ENCODE measurements around the gene EFNA3.

Gene EFNA3

DNA sequence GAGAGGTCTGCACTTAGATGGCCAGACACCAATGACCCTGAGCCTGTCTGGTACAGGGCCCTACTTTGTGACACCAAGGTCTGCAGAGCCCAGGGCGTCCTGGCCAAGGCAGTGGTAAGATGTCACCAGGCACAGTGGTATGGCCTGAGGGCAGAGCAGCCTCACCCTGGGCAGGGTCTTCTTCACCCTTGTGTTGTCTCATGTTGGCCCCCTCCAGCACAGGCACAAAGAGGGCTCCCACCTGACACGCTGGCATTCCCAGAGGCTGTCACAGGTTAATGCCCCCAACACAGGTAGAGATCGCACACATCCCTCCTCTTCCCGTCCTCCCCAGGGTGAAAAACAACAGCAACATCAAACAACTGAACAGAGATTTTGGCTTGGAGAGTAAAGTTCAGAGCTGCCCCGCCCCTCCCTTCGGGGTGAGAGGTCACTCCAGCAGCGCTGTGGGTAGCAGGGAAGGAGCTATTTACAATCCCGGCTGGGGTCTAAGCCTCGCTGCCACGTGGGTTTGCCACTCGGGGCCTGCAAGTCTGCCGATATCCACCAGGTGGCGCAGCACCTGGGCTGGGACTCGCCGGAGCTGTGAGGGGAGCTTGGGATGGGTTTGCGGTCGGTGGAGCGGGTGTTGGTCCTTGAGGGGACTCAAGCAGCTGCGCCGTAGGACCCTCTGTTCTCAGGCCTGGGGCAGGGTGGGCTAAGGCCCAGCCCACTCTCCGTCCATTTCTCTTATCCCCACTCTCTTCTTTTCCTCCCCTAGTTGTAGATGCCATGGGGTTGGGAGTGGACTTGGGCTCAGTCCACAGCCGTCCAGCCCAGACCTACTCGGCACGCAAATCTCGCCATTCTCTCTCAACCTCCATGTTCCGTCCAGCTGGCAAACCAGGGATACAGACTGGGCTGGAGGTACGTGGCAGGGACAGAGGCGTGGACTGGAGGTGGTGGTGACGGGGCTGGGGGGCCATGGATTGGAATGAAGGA, 12.7 kb downstream of the EFNA3 start:
- TF ChIP-seq GATA2 (IDR thresholded peaks at IDR 0.05; ENCODE audit: low read depth, low read length): no peak
- no peak for TF ChIP-seq GATA3 (IDR thresholded peaks at IDR 0.05; ENCODE audit: low read depth, low read length)

DNA sequence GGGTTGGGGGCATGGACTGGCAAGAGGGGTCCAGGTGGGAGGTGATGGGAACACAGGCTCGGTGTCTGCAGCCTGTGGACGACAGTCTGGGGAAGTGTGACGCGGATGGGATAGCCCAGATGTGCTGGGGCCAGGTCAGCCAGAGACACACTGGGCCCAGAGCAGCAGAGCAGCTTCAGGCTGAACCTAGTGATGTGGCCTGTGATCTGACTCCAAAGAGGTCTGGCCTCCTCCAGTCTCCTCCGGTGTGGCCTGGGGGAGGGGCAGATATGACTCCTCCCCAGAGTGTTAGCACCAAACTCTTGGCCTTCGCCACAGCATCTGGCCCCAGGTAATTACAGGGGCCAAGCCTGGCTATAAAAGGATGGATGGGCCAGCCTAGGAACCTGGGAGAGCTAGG, 13.5 kb downstream of the EFNA3 start:
- no peak for TF ChIP-seq GATA2 (IDR thresholded peaks at IDR 0.05; ENCODE audit: low read depth, low read length)
- TF ChIP-seq GATA3 (IDR thresholded peaks at IDR 0.05; ENCODE audit: low read depth, low read length): no peak

DNA sequence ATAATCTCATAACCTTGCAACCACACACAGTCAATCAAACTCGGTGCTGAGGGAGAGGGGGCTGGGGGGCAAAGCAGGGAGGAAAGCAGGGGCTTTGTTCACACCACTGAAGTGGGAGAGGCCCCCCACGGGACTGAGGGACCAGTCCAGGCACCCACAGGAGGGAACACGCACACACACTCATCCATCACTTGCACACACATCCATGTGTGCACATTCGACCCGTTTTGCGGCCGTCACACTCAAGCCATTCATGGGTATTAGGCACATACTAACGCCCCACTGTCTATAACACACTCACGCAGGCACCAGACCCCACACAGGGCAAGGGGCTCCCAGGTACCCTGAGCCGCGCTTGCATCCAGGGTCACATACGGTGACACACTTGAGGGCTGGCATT, 14.0 kb downstream of the EFNA3 start:
- TF ChIP-seq GATA2 (IDR thresholded peaks at IDR 0.05; ENCODE audit: low read depth, low read length): no peak
- TF ChIP-seq GATA3 (IDR thresholded peaks at IDR 0.05; ENCODE audit: low read depth, low read length): no peak

DNA sequence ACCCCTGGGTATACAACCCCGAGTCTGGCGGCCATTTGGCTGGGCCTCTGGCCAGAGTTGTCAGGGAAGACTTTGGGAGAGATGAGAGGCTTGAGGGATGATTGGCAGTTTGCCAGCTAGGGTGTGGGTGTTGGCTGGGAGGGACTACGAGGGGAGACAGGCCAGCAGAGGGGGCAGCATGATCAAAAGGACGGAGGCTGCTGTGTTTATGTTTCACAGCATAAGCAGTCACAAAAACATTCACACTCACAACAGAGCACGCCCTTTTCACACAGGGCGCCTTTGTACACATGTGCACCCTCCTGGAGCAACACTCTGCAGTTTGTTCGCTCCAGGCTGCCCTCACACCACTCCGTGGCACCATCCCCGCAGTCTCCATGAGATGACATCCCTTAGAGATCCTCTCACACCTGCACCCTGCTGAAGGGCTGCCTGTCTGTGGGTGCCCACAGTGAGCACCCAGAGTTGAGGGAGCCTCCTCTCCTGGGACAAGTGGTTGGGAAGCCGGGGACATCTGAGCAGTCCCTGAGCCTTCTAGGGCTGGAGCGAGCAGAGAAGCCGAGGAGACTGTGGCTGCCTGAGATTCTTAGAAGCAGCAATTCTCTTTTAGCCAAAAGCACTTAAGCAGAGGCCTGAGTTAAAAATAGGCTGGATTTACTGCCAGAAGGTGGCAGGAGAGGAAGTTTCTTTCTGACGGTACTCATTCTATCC, 15.4 kb downstream of the EFNA3 start:
- no peak for TF ChIP-seq GATA3 (IDR thresholded peaks at IDR 0.05; ENCODE audit: low read depth, low read length)
- no peak for TF ChIP-seq GATA2 (IDR thresholded peaks at IDR 0.05; ENCODE audit: low read depth, low read length)

DNA sequence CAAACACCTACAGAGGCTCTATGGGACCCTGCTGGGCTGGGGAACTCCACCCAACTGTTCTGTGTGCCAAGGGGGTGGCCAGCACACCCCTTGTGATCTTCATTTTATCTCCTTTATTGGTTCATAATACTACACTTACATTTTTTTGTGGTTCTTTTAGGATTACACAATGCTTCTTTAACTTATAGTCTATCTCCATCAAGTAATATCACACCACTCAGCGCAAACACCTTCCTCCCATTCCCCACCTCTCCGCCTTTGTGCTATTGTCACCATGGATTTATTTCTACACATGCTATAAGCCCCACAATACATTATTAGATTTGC, 15.9 kb downstream of the EFNA3 start:
- TF ChIP-seq GATA3 (IDR thresholded peaks at IDR 0.05; ENCODE audit: low read depth, low read length) (no peak), GATA2 (IDR thresholded peaks at IDR 0.05; ENCODE audit: low read depth, low read length) (no peak)

DNA sequence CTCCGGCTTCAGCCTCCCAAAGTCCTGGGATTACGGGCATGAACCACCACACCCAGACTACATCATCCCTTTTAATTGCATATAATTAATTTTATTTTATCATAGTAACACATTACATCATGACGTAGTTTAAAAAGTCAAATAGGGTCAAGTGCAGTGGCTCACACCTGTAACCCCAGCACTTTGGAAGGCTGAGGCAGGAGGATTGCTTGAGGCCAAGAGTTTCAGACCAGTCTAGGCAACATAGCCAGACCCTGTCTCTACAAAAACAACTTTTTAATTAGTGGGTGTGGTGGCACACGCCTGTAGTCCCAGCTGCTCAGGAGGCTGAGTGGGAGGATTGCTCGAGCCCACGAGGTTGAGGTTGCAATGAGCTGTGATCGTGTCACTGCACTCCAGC, 20.7 kb downstream of the EFNA3 start:
- TF ChIP-seq GATA3 (IDR thresholded peaks at IDR 0.05; ENCODE audit: low read depth, low read length): no peak
- TF ChIP-seq GATA2 (IDR thresholded peaks at IDR 0.05; ENCODE audit: low read depth, low read length): no peak

DNA sequence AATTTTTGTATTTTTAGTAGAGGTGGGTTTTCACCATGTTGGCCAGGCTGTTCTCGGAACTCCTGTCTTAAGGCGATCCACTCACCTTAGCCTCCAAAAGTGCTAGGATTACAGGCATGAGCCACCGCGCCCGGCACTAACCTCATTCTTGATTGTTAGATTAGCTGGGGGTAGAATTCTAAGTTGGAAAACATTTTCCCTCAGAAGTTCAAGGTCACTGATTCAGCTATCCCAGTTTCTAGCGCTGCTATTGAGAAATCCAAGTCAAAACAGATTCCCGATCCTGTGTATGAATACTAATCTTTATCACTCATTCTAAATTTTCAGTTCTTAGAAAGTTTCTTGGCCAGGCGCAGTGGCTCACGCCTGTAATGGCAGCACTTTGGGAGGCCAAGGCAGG, 24.7 kb downstream of the EFNA3 start:
- TF ChIP-seq GATA3 (IDR thresholded peaks at IDR 0.05; ENCODE audit: low read depth, low read length) (no peak), GATA2 (IDR thresholded peaks at IDR 0.05; ENCODE audit: low read depth, low read length) (no peak)

DNA sequence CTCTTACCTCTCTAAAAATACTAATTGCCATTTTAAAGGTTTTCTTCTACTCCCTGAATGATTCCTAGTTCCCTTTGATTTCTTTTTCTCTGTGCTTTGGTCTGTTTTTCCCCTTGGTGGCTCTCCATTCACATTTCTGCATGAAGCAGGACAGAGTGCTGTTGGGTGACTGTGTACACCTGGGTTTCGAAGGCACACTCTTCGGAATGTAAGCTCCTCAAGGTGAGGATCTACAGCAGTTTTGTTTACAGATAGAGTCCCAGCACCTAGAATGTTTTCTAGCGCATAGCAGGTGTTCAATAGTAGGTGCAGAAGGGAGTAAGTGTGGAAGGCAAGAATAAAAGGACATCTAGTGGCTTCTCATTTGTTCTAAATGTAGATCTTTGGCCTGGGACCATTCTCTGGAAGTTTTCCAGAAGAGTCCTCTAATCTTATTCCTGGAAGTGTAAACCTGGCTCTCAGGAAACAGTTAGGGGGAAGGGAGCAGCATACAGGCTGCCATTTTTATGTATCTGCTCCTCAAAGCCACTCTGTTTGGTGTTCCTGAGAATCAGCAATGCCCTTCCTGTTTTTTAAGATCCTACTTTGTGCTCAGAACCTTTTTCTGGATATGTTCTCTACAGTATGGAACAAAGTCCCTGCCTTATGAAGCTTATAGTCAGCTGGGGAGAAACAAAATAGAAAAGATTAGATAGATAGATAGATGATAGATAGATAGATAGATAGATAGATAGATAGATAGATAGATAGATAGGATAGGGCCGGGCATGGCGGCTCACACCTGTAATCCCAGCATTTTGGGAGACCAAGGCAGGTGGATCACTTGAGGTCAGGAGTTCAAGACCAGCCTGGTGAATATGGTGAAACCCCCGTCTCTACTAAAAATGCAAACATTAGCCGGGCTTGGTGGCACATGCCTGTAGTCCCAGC, 26.2 kb downstream of the EFNA3 start:
- TF ChIP-seq GATA3 (IDR thresholded peaks at IDR 0.05; ENCODE audit: low read depth, low read length) (no peak), GATA2 (IDR thresholded peaks at IDR 0.05; ENCODE audit: low read depth, low read length) (no peak)

DNA sequence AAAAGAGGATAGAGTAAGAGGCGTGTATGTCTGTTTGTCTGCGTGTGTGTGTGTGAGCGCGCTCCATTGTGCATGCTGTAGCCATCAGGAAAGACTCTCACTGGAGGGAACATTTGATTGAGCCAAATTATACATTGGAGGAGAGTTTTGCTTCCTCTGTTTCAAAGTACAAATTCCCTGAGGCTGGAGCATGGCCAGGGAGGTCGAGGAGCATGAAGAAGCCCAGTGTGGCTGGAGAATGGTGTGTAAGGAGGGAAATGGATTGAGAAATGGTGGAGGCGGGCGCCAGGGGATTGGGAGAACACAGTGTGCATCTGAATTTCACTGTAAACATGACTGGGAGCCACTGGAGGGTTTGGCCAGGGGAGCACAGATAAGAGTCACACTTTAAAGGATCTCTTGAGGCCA, 27.0 kb downstream of the EFNA3 start:
- TF ChIP-seq GATA3 (IDR thresholded peaks at IDR 0.05; ENCODE audit: low read depth, low read length) (no peak), GATA2 (IDR thresholded peaks at IDR 0.05; ENCODE audit: low read depth, low read length) (no peak)

DNA sequence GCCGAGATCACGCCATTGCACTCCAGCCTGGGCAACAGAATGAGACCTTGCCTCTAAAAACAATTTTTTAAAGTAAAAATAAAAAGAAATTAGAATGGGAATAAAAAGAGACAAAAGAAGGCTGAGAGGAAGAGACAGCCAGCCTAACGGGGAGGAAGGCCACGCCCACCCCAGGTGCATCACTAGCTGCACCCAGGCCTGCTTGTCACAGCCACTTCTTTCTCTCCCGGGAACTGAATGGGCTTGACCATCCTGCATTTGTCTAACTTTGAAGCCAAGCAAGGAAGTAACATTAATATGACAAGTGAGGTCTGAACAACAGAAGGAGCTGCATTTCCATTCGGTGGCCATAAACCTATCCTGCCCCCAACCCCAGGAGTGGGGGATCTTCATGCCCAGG, 28.2 kb downstream of the EFNA3 start:
- no peak for TF ChIP-seq GATA2 (IDR thresholded peaks at IDR 0.05; ENCODE audit: low read depth, low read length)
- TF ChIP-seq GATA3 (IDR thresholded peaks at IDR 0.05; ENCODE audit: low read depth, low read length): no peak

DNA sequence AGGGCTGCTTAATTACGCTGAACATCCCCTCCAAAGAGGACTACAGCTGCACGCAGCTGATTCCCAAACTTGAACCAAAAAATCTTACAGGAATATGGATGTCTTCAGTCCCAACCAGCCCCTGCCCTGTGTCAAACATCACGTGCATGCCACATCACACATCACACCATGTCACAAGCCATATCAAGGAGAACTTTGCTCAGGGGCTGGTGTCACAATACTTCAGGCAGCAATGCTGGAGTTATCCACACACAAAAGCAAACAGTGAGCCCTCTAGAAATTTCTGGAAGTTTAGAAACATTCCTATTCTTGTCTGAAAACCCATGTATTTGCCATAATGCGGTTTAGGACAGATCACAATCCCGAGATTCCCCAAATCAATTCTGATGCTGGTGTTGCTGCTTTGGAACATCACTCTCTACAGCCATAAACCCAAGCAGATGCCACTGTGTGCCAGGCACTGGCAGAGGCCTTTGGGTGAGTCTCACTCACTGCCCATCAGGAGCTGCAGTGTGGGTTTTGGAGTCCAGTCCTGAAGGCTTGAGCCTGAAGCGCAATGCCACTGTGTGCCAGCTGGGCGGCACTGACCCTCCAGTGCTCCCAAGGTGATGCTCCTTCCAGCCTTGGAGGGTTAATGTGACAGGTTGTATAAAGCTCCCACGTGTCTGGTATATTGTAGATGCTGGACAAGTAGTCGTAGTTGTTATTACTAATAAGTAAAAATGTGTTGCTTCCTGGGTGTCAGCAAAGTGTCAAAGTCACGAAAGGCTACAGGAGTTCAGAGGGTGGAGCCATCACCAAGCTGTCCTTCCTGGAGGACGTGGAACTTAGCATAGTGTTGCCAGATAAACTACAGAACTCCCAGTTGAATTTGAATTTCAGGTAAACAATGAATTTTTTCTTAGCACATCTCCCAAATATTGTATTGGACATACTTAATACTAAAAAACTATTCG, 28.9 kb downstream of the EFNA3 start:
- TF ChIP-seq GATA3 (IDR thresholded peaks at IDR 0.05; ENCODE audit: low read depth, low read length) (no peak), GATA2 (IDR thresholded peaks at IDR 0.05; ENCODE audit: low read depth, low read length) (no peak)

DNA sequence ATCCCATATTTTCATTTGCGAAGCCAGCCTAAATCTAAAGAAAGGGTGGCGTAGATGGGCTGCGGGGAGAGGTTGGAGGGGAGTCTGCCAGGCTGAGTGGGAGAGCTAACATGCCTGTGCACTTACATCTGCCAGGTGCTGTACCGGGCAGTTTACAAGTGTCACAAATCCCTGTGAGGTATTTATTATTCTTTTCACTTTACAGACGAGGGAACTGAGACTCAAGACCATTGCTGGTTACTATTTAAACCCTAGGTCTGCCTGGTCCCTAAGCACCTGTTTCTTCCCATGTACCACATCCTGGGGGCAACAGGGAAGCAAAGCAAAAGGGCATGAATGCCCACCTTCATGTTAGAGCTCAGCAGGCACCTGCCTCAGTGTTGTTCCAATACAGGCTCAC, 29.7 kb downstream of the EFNA3 start:
- TF ChIP-seq GATA3 (IDR thresholded peaks at IDR 0.05; ENCODE audit: low read depth, low read length) (no peak), GATA2 (IDR thresholded peaks at IDR 0.05; ENCODE audit: low read depth, low read length) (no peak)

DNA sequence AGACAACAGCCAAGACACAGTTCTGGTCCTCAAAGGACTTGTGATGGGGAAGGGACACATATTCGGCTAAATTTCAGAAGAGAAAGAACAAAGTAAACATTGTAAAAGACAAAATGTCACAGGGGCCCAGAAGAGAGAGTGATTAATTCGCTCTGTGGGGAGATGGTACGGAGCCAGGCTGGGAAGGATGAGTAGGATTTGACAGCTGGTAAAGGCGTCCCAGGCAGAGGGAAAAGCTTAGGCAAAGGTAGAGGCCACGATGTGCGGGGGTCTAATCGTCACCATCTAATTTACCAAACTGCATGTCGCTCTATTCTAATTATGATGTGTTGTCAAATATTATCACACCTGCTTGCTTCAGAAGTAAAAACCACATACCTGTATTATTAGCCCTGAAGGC, 31.7 kb downstream of the EFNA3 start:
- TF ChIP-seq GATA3 (IDR thresholded peaks at IDR 0.05; ENCODE audit: low read depth, low read length) (no peak), GATA2 (IDR thresholded peaks at IDR 0.05; ENCODE audit: low read depth, low read length) (no peak)
